ENCODE data around the gene TNS2.

GRCh38 chr12:53097564-53098353 lies 47.9 kb downstream of the TNS2 start, which contains the start of gene IGFBP6:
- TF ChIP-seq CTCF (IDR thresholded peaks at IDR 0.05) = peak in 4 of 6 experiments; percentile 25 to 50 (median 36)
- peak in 1 of 4 donors; percentile 39 for TF ChIP-seq POLR2A (IDR thresholded peaks at IDR 0.05)
- no peak for TF ChIP-seq POLR2AphosphoS5 (IDR thresholded peaks at IDR 0.05)
- TF ChIP-seq EP300 (IDR thresholded peaks at IDR 0.05) = no peak

Measured in upper lobe of left lung (tissue), 4 donors.